GM21737 (cell line): ENCODE results near the gene AARS2.
"Not testable (repeated sequence)": the region's sequence is repeated elsewhere in the genome, so short reads cannot be mapped to it uniquely, and the experiment has no call there.

ENCODE experiments used
- ATAC-seq: cut with Tn5 transposase; IDR thresholded peaks from one replicate; pipeline ENCODE4 v1.9.1; 2021; ENCODE audit warnings: mild to moderate bottlenecking, moderate library complexity; ENCODE audit not compliant: unreplicated experiment

The AARS2 gene

GRCh38 chr6:44332585-44332984 is 19.4 kb upstream of the AARS2 start:
- ATAC-seq = no peak

GRCh38 chr6:44329858-44330257 is 16.7 kb upstream of the AARS2 start:
- ATAC-seq = no peak

DNA sequence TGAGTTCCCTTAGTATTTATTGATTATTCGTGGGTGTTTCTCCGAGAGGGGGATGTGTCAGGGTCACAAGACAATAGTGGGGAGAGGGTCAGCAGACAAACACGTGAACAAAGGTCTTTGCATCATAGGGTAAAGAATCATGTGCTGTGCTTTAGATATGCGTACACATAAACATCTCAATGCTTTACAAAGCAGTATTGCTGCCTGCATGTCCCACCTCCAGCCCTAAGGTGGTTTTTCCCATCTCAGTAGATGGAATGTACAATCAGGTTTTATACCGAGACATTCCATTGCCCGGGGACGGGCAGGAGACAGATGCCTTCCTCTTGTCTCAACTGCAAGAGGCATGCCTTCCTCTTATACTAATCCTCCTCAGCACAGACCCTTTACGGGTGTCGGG is 15.1 kb upstream of the AARS2 start:
- ATAC-seq = not testable (repeated sequence)

DNA sequence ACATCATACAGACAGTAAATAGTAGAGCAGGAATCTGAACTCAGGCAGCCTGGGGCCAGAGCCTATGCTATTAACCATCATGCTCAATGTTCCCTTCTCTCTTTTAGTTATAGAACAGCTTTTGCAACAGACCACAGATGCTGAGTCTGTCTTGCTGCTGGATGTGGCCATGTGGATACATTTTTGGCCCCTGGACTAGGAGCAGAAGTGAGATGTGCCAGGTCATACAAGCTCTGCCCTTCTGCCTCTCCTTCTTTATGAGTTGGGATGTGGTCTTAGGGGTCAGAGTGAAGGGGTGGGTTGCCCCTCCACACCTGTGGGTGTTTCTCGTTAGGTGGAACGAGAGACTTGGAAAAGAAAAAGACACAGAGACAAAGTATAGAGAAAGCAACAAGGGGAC is 14.6 kb upstream of the AARS2 start:
- ATAC-seq = no peak

- no peak for ATAC-seq
These were observed 13.9 kb upstream of the AARS2 start for GRCh38 chr6:44327096-44327495.

DNA sequence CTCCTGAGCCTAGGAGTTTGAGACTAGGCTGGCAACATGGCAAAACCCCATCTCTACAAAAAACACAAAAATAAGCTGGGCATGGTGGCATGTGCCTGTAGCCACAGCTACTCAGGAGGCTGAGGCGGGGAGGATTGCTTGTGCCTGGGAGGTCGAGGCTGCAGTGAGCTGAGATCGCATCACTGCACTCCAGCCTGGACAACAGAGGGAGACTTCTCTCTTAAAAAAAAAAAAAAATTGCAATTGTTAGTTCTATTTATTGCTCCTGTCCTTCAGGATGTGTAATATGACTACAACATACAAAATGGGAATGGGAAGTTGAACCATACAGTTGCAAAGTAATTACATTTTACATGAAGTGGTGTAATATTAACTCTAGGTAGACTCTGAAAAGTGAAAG is 8.1 kb upstream of the AARS2 start:
- no peak for ATAC-seq

DNA sequence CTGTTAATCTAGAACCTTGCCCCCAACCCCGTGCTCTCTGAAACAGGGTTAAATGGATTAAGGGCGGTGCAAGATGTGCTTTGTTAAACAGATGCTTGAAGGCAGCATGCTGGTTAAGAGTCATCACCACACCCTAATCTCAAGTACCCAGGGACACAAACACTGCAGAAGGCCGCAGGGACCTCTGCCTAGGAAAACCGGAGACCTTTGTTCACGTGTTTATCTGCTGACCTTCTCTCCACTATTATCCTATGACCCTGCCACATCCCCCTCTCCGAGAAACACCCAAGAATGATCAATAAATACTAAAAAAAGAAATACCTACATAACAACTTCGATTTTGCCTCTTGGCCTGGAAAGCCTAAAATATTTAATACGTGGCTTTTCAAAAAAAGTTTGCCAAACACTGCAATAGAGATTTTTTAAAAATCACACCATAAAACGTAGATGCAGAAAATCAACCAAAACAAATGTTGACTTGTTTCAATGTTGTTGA is 4.0 kb upstream of the AARS2 start:
- ATAC-seq = not testable (repeated sequence)

GRCh38 chr6:44316481-44316880 is 3.3 kb upstream of the AARS2 start:
- ATAC-seq = no peak

DNA sequence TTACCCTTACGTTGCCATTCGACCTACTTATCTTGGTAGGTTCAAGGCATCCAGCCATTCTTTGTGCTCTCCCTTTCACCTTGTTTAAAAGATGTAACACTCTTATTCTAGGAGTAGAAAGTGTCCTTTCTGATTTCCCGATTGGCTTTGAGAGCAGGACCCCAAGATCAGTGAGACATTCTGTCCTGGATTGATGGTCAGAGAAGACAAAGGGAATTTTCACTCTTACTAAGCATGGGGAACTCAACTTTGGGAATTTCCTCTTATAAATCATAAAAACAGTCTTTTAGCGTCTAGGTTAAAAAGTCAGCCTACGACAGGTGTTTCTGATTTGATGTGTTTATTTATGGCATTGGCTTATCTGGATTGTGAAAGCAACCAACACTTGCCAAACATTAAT is 2.8 kb upstream of the AARS2 start:
- ATAC-seq = no peak

DNA sequence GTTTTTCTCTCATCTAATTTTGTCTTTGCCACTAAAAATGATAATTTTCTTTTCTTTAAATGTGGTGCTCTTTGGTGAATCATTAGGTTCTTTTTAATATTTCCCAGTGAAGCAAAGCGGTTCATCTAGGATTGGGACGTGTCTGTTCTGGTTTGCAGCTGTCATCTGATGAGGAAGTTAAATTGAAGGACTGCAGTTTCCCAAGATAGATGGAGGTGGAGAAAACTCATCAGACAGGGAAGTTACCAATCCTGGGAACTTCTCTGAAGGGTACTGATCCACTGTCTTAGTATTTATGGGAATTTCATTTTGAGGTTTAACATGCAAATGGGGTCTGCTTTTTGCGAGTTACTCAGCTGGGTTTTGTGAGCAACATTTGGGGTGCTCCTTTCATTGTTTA is 2.4 kb upstream of the AARS2 start:
- no peak for ATAC-seq

- ATAC-seq = not testable (repeated sequence)
These were observed 1.5 kb upstream of the AARS2 start for GRCh38 chr6:44314657-44315056.

DNA sequence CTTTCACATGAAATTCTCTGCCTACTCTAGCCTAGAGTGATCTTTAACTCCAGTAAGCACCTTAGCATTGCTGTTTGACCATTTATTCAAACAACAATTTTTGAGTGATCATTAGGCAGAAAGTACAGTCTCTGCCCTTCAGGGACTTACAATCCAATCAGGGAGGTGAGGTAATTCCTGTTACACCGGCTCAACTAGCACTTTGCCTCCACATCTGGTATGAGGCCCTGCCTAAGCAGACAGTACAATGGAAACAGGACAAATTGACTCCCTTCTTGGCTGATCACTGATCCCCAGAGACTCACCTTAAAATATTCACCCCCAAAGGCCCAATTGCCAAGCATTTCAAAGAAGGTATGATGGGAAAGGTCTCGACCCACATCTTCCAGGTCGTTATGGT is 1.4 kb downstream of the AARS2 start:
- ATAC-seq = no peak

DNA sequence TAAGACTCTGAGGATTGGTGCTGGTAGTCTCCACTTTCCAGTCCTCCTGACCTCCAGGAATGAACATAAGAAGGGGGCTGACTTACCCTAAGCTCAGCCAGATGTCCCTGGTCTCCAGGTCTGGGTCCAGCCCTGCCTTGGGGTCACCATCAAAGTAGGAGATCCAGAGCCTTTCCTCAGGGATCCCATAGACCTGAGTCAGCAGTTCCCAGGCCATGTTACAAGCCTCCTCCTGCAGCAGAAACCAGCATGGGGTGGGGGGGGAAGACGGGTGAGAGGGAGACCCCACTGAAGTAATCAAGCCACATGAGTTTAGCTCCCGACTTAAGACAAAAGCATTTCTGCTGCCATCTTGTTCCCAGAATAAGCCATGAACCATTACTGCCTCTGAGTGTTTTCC is 1.8 kb downstream of the AARS2 start:
- no peak for ATAC-seq

DNA sequence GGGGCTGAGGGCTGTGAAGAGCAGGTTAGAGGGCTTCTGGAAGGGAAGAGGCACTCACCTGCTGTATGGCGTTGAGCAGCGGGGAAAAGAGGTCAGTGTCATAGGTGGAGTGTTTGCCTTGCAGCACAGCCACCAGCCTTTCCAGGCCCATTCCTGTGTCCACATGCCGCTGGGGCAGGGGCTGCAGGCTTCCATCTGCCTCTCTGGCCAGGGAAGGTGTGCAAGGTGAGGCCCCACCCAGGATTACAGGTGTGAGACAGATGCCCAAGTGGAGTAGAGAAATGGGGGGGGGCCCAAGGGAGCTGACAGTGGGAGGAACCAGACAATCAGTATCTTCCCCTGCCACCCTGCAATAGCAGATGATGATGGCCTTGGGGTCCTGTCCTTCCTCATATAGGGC is 2.9 kb downstream of the AARS2 start:
- ATAC-seq = no peak

DNA sequence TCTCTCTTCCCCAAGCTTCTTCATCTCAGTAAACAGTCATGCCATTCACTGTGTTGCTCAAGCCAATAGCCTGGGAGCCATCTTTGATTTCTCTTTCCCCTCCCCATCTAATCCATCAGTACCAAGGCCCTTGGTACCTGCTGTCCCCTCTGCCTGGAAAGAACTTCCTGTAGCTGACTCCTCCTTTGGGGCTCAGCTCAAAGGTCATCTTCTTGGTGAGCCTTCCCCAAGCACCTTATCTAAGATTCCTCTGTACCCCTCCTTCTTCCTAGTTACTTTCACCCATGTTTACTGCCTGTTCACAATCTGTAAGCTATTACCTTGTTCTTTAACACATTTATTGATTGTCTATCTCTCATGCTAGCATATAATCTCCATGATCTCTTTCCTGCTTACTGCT is 3.5 kb downstream of the AARS2 start:
- ATAC-seq = no peak

GRCh38 chr6:44309092-44309491 is 4.1 kb downstream of the AARS2 start:
- ATAC-seq = no peak

DNA sequence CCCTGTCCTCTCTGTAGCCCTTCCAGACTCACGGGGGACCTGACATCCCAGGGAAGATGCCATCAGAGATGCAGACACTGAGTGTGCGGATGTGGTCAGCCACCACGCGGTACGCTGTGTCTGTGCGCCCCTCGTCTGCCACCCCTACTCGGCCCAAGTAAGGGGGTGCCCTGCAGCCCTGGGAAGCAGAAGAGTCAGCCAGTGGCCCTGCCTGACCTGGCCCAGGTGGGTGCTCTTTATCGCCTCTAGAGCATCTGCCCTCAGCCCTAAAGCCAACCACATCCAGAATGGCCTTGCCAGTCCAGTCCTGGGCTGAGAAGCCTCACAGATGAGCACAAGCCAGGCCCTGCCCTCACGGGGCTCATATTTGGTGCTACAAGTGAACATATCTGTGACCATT is 5.9 kb downstream of the AARS2 start:
- ATAC-seq = no peak

DNA sequence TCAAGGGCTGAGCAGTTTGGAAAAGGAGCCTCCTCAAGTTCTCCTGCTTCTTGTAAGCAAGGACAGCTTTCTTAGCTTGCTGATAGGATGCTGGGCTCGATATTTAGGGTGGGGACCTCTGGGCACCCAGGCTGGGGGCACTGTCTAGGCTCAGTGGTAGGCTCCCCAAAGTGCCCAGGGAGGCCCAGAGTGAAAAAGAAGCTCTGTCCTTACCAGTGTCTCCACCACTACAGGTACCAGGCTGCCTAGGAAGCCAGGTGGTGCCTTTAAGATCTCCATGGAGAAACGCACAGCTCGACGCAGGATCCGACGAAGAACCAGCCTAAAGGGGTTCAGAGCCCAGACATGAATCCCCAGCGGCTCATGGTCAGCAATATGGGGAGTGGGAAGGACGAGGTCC is 6.4 kb downstream of the AARS2 start:
- ATAC-seq = no peak

DNA sequence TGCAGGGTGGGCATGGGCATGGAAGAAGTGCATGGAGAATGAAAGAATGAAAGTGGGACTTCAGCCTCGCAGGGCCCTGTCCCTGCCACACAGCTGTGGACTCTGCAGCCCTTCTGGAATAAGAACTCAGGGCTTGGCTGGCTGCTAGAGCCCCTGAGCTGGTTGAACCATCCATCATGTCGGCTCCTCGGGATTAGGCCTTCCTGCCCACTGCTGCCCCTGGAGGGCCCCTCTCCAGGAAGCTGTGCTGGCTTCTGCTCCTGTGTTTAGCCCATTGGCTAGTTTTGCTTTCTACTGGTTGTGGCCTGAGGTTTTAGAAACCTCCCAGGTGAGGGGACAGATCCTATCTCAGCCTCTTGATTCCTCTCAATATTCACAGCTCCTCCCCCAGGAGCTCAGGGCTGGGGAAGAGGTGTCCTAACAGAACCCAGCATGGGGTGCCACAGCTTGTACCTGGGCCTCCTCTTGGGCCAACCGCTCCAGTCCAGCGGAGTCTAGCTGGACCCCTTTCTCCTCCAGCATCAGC is 7.9 kb downstream of the AARS2 start:
- ATAC-seq = no peak

GRCh38 chr6:44304282-44305199 is 8.6 kb downstream of the AARS2 start:
- ATAC-seq = no peak

GRCh38 chr6:44303842-44304241 is 9.3 kb downstream of the AARS2 start:
- ATAC-seq = no peak

DNA sequence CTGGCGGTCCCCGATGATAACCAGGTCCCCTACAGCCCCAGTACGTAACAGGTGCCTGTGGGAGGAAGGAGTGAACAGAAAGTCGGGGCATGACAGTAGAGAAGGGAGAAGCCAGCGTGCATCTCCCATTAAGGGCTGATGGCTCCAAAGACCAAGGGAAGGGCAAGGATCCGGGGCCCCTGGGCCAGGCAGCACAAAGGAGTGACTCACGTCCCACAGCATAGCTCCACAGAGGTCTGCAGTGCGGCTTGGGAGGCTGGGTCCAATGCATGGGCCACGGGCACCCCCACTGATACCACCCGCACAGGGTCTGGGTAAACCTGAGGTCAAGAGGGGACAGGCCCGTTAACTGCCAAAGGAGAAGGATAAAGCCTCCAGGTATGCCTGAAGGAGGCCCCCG is 10.3 kb downstream of the AARS2 start:
- no peak for ATAC-seq
